ENCODE data around the gene MTMR11.

DNA sequence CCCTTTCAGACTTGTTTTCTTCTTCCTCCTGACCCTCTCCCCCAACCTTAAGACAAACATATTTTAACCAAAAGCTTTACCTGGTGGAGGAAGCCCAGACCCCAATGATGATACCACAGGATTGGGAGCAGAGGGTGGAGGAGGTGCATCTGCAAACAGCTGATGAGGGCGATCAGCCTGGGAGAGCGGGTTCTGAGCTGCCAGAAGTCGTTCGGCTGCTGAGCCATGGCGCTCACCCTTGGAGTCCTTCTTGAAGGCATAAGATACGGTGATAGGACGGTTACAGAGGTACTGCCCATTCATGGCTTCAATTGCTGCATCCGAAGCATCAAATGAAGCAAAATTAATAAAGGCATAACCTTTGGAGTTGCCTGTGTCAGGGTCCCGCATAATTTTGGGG is 10.4 kb downstream of the MTMR11 start:
- TF ChIP-seq GABPB1 (CRISPR knock-in tag; IDR thresholded peaks at IDR 0.05) (no peak), ATF1 (CRISPR knock-in tag; IDR thresholded peaks at IDR 0.05) (no peak), ZNF121 (CRISPR knock-in tag; IDR thresholded peaks at IDR 0.05) (no peak), SMAD4 (CRISPR knock-in tag; IDR thresholded peaks at IDR 0.05) (no peak), JUN (CRISPR knock-in tag; IDR thresholded peaks at IDR 0.05) (no peak)
- TF ChIP-seq, protein P1, sequence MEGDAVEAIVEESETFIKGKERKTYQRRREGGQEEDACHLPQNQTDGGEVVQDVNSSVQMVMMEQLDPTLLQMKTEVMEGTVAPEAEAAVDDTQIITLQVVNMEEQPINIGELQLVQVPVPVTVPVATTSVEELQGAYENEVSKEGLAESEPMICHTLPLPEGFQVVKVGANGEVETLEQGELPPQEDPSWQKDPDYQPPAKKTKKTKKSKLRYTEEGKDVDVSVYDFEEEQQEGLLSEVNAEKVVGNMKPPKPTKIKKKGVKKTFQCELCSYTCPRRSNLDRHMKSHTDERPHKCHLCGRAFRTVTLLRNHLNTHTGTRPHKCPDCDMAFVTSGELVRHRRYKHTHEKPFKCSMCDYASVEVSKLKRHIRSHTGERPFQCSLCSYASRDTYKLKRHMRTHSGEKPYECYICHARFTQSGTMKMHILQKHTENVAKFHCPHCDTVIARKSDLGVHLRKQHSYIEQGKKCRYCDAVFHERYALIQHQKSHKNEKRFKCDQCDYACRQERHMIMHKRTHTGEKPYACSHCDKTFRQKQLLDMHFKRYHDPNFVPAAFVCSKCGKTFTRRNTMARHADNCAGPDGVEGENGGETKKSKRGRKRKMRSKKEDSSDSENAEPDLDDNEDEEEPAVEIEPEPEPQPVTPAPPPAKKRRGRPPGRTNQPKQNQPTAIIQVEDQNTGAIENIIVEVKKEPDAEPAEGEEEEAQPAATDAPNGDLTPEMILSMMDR (IDR thresholded peaks at IDR 0.05) = no peak
- TF ChIP-seq, protein P2, sequence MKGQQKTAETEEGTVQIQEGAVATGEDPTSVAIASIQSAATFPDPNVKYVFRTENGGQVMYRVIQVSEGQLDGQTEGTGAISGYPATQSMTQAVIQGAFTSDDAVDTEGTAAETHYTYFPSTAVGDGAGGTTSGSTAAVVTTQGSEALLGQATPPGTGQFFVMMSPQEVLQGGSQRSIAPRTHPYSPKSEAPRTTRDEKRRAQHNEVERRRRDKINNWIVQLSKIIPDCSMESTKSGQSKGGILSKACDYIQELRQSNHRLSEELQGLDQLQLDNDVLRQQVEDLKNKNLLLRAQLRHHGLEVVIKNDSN (CRISPR knock-in tag; IDR thresholded peaks at IDR 0.05) = no peak
- TF ChIP-seq, protein P3, sequence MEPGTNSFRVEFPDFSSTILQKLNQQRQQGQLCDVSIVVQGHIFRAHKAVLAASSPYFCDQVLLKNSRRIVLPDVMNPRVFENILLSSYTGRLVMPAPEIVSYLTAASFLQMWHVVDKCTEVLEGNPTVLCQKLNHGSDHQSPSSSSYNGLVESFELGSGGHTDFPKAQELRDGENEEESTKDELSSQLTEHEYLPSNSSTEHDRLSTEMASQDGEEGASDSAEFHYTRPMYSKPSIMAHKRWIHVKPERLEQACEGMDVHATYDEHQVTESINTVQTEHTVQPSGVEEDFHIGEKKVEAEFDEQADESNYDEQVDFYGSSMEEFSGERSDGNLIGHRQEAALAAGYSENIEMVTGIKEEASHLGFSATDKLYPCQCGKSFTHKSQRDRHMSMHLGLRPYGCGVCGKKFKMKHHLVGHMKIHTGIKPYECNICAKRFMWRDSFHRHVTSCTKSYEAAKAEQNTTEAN (CRISPR knock-in tag; IDR thresholded peaks at IDR 0.05) = no peak
